PC-9 (cell line): ENCODE data around the gene CDS2. TPM values are rescaled to one million over a fixed set of nuclear protein-coding genes. Genes with fewer than 3 reads are reported as not detected.

Experiments used
- BruUV-seq: library from RNA; stranded (reverse); fragments of 400-500 nt; replicated peaks from 2 replicates; lab custom pipeline; 2021; lab: Mats Ljungman, UMichigan
- CTCF ChIA-PET: fragments of 300-600 bp; sonication (Branson Sonifier 250); formaldehyde crosslinking; loops from one replicate; lab custom pipeline; 2022; ENCODE audit warnings: antibody characterized with exemption; lab: Charles Lee
- POLR2A ChIA-PET: fragments of 300-600 bp; sonication (Branson Sonifier 250); formaldehyde crosslinking; loops from one replicate; lab custom pipeline; 2022; ENCODE audit warnings: antibody characterized with exemption; ENCODE audit not compliant: unreplicated experiment; lab: Charles Lee
- DNase-seq, 2 experiments: peaks; one replicate each; pipeline versions ENCODE4 v3.0.0 to v3.0.0-alpha.2; 2015 to 2022; ENCODE audit warnings: mixed read lengths in 1 of 2
- H2AFZ ChIP-seq: fragments of 200-600 bp; sonication (generic); 2 replicates; pipeline ENCODE4 v1.8.1; 2017; ENCODE audit warnings: antibody characterized with exemption
- H3F3A ChIP-seq: fragments of 200-600 bp; sonication (generic); 2 replicates; pipeline ENCODE4 v1.8.1; 2017; ENCODE audit warnings: antibody characterized with exemption, mild to moderate bottlenecking, low read depth; ENCODE audit not compliant: insufficient read depth
- H3K27ac ChIP-seq: fragments of 200-600 bp; sonication (generic); 2 replicates; pipeline ENCODE4 v1.6.1; 2016; ENCODE audit warnings: mixed run types
- H3K27me3 ChIP-seq: fragments of 200-600 bp; sonication (generic); 2 replicates; pipeline ENCODE4 v1.6.1; 2016; ENCODE audit warnings: low read depth, mixed run types; ENCODE audit not compliant: insufficient read depth
- H3K36me3 ChIP-seq: fragments of 200-600 bp; sonication (generic); 2 replicates; pipeline ENCODE4 v1.6.1; 2016; ENCODE audit warnings: low read depth, mixed run types
- H3K4me1 ChIP-seq: fragments of 200-600 bp; sonication (generic); replicated peaks from 2 replicates; pipeline ENCODE4 v1.6.1; 2016; ENCODE audit warnings: mixed run types; ENCODE audit not compliant: insufficient read depth
- H3K4me2 ChIP-seq: fragments of 200-600 bp; sonication (generic); 2 replicates; pipeline ENCODE4 v1.6.1; 2017; ENCODE audit warnings: mixed run types
- H3K4me3 ChIP-seq: fragments of 200-600 bp; sonication (generic); 2 replicates; pipeline ENCODE4 v1.6.1; 2016; ENCODE audit warnings: mixed run types
- H3K79me2 ChIP-seq: fragments of 200-600 bp; sonication (generic); 2 replicates; pipeline ENCODE4 v1.6.1; 2017; ENCODE audit warnings: low read depth, mixed run types
- H3K9me2 ChIP-seq: fragments of 200-600 bp; sonication (generic); 2 replicates; pipeline ENCODE4 v1.8.1; 2017; ENCODE audit warnings: mild to moderate bottlenecking; ENCODE audit not compliant: insufficient read depth
- H3K9me3 ChIP-seq: fragments of 200-600 bp; sonication (generic); 2 replicates; pipeline ENCODE4 v1.8.1; 2016; ENCODE audit warnings: low read depth; ENCODE audit not compliant: insufficient read depth
- H4K20me1 ChIP-seq: fragments of 200-600 bp; sonication (generic); 2 replicates; pipeline ENCODE4 v1.8.1; 2017; ENCODE audit not compliant: insufficient read depth
- CTCF ChIP-seq: fragments of 200-600 bp; sonication (generic); conservative IDR thresholded peaks from 2 replicates; pipeline ENCODE4 v1.6.1; 2017; ENCODE audit warnings: mixed run types, antibody characterized with exemption, mild to moderate bottlenecking, moderate library complexity
- EZH2 ChIP-seq: fragments of 200-600 bp; sonication (generic); IDR thresholded peaks from 2 replicates; pipeline ENCODE4 v1.8.0; 2017; ENCODE audit warnings: antibody characterized with exemption, low read depth
- intact Hi-C: fragments of 100-400 bp; cut with micrococcal nuclease; formaldehyde crosslinking; loops from one replicate; pipeline ENCODE4 v1.10.0; 2022; ENCODE audit not compliant: unreplicated experiment
- total RNA-seq: library from RNA; stranded (reverse); gene quantifications from 2 replicates; pipeline ENCODE4 v1.2.3, GENCODE V29; 2021

The CDS2 gene
- total RNA-seq, 1 experiment from 2014 or later = 42.8 TPM

DNA sequence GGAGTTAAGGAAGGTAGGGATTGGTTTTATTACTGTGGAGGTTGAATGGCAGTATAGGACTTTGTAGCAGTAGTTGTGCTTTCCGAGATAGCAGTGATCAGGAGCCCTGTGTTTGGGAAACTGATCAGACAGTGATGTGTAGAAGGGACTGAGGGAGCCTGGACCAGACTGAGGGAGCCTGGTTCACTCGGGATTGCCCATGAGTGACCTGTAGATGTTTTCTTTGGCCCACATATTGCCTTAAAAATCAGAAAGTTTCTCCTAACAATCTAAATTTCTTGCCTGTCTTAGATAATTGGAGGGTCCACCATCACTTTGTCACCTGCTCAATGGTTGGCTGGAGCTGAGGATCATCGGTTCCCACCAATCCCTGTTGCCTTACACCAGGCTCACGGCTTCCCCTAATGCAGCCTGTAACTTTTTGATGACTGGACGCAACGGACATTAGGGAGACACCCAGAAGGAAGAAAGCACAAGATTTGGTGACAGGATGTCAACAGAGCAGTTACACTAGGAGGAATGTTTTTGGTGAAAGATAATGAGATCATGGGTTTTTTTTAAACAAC lies 1.1 kb downstream of the CDS2 start:
- H3K4me1 ChIP-seq = peaks cover 14% of the 10 kb centered on the region
- H3K4me3 ChIP-seq = peak overlapping the region; percentile 69
- TF ChIP-seq CTCF (no peak), EZH2 (no peak)
- H3K9me2 ChIP-seq = no peaks in the 10 kb centered on the region
- ChIA-PET POLR2A (no interaction called here), CTCF (interaction anchor here (2.2 to 2.4 kb wide), 2 partner anchors 41 to 65 kb away, joined by 11 to 105 read pairs; no protein-coding TSS in a partner anchor)
- no peaks in the 10 kb centered on the region for H3K9me3 ChIP-seq
- H3K27me3 ChIP-seq = no peaks in the 10 kb centered on the region
- 0 out of 2 replicates have a peak, but pooled peaks cover 3% of the 10 kb centered on the region for H4K20me1 ChIP-seq
- peak overlapping the region; percentile 60 for H2AFZ ChIP-seq
- H3K36me3 ChIP-seq = no peaks in the 10 kb centered on the region
- peak overlapping the region; percentile 67 for H3K27ac ChIP-seq
- BruUV-seq = TSS peak; percentile 32
- no peak for DNase-seq
- H3K79me2 ChIP-seq = peaks cover 58% of the 10 kb centered on the region
- peak overlapping the region; percentile 82 for H3K4me2 ChIP-seq
- H3F3A ChIP-seq = no peaks in the 10 kb centered on the region; the same call in 1 of the 2 replicates
- intact Hi-C loops = loop anchor here (2.0 kb wide), 1 partner anchor 25 kb away; no protein-coding TSS in a partner anchor

GRCh38 chr20:5128886-5129285 lies 2.1 kb downstream of the CDS2 start:
- Histone ChIP-seq H3K79me2 (peaks cover 67% of the 10 kb centered on the region), H3K27ac (no peak overlapping the region), H3K4me3 (no peak overlapping the region), H3K9me2 (no peaks in the 10 kb centered on the region), H3K9me3 (no peaks in the 10 kb centered on the region), H3F3A (no peaks in the 10 kb centered on the region; the same call in 1 of the 2 replicates), H3K27me3 (no peaks in the 10 kb centered on the region), H3K36me3 (no peaks in the 10 kb centered on the region), H3K4me1 (peaks cover 14% of the 10 kb centered on the region), H4K20me1 (0 out of 2 replicates have a peak, but pooled peaks cover 3% of the 10 kb centered on the region), H3K4me2 (peak overlapping the region; percentile 82), H2AFZ (no peak overlapping the region)
- POLR2A ChIA-PET = interaction anchor here (0.5 kb wide), 1 partner anchor 722 kb away, joined by 3 read pairs; no protein-coding TSS in a partner anchor
- CTCF ChIA-PET = interaction anchor here (0.6 kb wide), 1 partner anchor 164 kb away, joined by 10 read pairs; no protein-coding TSS in a partner anchor
- DNase-seq = no peak
- BruUV-seq = no TSS peak
- intact Hi-C loops = no loop called here
- TF ChIP-seq CTCF (no peak), EZH2 (no peak)

GRCh38 chr20:5131502-5131901 lies 4.7 kb downstream of the CDS2 start:
- peaks cover 86% of the 10 kb centered on the region for H3K79me2 ChIP-seq
- no peak overlapping the region for H3K27ac ChIP-seq
- no peak overlapping the region for H3K4me2 ChIP-seq
- no TSS peak for BruUV-seq
- no peak overlapping the region for H2AFZ ChIP-seq
- intact Hi-C loops = no loop called here
- no peak for TF ChIP-seq CTCF
- TF ChIP-seq EZH2 = no peak
- no peak for DNase-seq
- H3K9me2 ChIP-seq = no peaks in the 10 kb centered on the region
- ChIA-PET CTCF (interaction anchor here (0.6 to 0.7 kb wide), 2 partner anchors 61 to 234 kb away, joined by 3 to 6 read pairs; no protein-coding TSS in a partner anchor), POLR2A (no interaction called here)
- H3K27me3 ChIP-seq = no peaks in the 10 kb centered on the region
- 0 out of 2 replicates have a peak, but pooled peaks cover 3% of the 10 kb centered on the region for H4K20me1 ChIP-seq
- no peaks in the 10 kb centered on the region for H3K36me3 ChIP-seq
- no peaks in the 10 kb centered on the region; the same call in 1 of the 2 replicates for H3F3A ChIP-seq
- peaks cover 11% of the 10 kb centered on the region for H3K4me1 ChIP-seq
- no peak overlapping the region for H3K4me3 ChIP-seq
- H3K9me3 ChIP-seq = no peaks in the 10 kb centered on the region
